GM06990 (cell line): ENCODE results near the gene RIC8B.

ENCODE experiments used
- DNase-seq: peaks from one replicate; pipeline ENCODE4 v3.0.0-alpha.2; 2011; ENCODE audit not compliant: insufficient read length; ENCODE audit errors: extremely low read depth
- H3K27me3 ChIP-seq: replicated peaks from 2 replicates; pipeline ENCODE4 v1.6.0; 2011; ENCODE audit warnings: low read length; ENCODE audit not compliant: control insufficient read depth, insufficient read depth
- H3K36me3 ChIP-seq: 2 replicates; pipeline ENCODE4 v1.5.1; 2011; ENCODE audit warnings: low read length; ENCODE audit not compliant: control insufficient read depth, insufficient read depth
- H3K4me3 ChIP-seq: replicated peaks from 2 replicates; pipeline ENCODE4 v1.5.1; 2011; ENCODE audit warnings: low read depth, mild to moderate bottlenecking, control low read depth, low read length
- CTCF ChIP-seq: IDR thresholded peaks from 2 replicates; pipeline ENCODE4 v1.5.1; 2011; ENCODE audit warnings: low read length, control low read depth, mild to moderate bottlenecking, inconsistent platforms; ENCODE audit not compliant: insufficient read depth, poor library complexity, severe bottlenecking

Gene RIC8B

GRCh38 chr12:106780010-106780631, 5.6 kb downstream of the RIC8B start:
- Histone ChIP-seq H3K27me3 (no peaks in the 10 kb centered on the region), H3K36me3 (no peaks in the 10 kb centered on the region), H3K4me3 (no peak overlapping the region)
- no peak for DNase-seq
- no peak for TF ChIP-seq CTCF

DNA sequence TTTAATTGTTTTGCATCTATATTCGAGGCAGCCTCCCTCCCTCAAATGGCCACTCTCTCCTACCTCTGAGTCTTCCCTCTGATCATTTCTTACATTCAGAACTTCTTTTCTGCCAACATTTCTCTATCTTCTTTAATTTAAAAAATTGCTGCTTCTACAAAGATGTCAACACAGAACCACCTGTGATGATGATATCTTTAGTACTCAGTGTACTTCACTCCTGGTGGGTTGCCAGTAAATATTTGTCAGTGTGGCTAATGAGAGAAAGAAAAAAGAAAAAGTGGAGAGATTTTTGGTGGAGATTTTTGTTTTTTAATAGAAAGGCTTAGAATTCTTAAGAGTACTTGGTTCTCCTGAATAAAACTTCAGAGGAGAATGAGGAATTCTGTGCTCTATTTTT, 8.1 kb downstream of the RIC8B start:
- H3K4me3 ChIP-seq = no peak overlapping the region
- H3K36me3 ChIP-seq = no peaks in the 10 kb centered on the region
- no peak for TF ChIP-seq CTCF
- DNase-seq = no peak
- H3K27me3 ChIP-seq = no peaks in the 10 kb centered on the region

DNA sequence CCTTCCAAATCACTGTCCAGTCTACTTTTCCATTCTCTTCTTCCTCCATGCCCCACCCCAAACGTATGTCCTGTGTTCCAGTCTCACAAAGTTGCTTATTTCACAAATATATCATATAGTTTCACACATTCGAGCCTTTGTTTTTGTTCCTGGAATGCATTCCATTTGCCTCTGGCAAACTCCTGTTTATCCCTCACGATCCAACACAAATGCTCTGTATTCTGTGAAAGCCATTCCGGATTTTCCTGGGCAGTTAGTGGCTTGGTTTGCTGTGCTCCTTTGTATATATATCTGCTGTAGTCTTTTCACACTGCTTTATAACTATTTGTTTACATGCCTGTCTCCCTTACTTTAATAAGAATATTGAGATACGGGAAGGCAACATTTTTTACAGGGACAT, 9.0 kb downstream of the RIC8B start:
- Histone ChIP-seq H3K4me3 (no peak overlapping the region), H3K27me3 (no peaks in the 10 kb centered on the region), H3K36me3 (peaks cover 2% of the 10 kb centered on the region; the same call in 1 of the 2 replicates)
- no peak for DNase-seq
- TF ChIP-seq CTCF = no peak

DNA sequence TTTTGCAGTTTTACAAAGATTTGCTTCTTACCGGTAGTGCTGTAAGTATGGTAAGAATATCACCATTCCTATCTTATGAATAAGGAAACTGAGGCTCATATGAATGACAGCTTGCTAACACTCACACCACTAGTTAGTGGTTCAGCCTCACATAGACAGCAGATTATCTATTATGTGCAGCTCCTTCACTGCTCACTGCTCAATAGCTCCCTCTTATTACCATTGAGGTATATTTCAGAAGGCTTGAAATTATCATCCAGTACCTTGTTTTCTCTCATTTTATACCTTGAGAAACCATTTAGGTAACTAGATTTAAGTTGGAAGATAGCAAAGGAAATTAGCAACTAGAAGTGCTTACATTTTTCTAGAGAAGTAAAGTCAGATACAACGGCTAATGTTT, 15.5 kb downstream of the RIC8B start:
- Histone ChIP-seq H3K4me3 (no peak overlapping the region), H3K36me3 (peaks cover 6% of the 10 kb centered on the region)
- no peak for DNase-seq

GRCh38 chr12:106791531-106791930, 17.0 kb downstream of the RIC8B start:
- Histone ChIP-seq H3K4me3 (no peak overlapping the region), H3K36me3 (peaks cover 6% of the 10 kb centered on the region), H3K27me3 (no peaks in the 10 kb centered on the region)
- TF ChIP-seq CTCF = no peak
- DNase-seq = no peak

More for the DNA sequence above, 15.5 kb downstream of the RIC8B start:
- no peaks in the 10 kb centered on the region for H3K27me3 ChIP-seq
- peak; percentile 19 for TF ChIP-seq CTCF

GRCh38 chr12:106794369-106794768, 19.9 kb downstream of the RIC8B start:
- no peak for TF ChIP-seq CTCF
- peaks cover 4% of the 10 kb centered on the region for H3K36me3 ChIP-seq
- H3K27me3 ChIP-seq = no peaks in the 10 kb centered on the region
- no peak overlapping the region for H3K4me3 ChIP-seq
- no peak for DNase-seq
